HUDEP-2 (cell line): ENCODE measurements around the gene MAP3K14.
"Not testable (repeated sequence)": the region's sequence is repeated elsewhere in the genome, so short reads cannot be mapped to it uniquely, and the experiment has no call there.

Experiments
- DNase-seq, 76 experiments: peaks; one replicate each; lab custom pipeline; 2025; ENCODE audit not compliant: unreplicated experiment in 76 of 76; lab: John Stamatoyannopoulos, UW

MAP3K14 gene

DNA sequence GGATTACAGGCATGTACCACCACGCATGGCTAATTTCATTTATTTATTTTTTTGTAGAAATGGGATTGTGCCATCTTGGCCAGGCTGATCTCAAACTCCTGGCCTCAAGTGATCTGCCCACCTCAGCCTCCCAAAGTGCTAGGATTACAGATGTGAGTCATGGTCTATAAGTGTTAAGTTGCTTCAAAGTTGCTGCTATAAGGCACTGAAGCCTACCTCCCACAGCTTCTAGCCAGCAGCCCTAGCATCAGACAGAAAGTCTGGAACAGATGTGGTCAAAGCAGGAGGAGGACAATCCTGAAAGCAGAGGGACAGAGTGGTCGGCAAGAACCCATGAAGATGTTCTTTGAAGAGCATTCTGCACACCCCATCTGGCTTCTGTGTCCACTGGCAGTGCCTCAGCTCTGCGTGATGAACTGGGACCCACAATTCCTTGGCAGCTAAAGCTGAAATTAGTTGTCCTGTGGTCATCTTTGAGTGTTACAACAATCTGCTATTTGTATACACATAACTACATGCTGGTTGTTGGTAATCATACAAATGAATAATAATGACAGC, 11.2 kb downstream of the MAP3K14 start:
- no peak for DNase-seq

DNA sequence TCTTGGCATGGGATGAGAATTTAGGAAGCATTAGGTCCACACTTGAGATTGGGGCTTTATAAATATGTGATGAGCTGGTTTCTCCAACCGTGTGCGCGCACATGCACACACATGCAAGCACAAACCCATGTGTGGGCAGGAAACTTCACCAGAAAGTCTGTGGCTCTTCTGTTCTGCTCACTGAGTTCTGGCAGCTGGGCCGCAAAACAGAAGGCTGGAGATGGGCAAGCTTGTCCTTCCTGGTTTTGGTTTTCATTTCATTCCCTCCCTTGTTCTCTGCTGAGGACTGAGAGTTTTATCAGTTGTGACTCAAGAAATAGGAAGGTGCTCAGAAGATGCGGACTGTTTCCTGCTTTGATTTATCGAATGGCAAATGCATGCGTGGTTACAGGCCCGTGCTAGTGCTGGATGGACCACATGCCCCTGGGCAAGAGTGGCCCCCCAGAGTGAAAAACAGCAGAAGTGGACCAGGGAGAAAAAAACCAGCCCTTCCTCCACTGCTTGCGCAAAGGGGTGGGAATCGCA, 14.1 kb downstream of the MAP3K14 start:
- DNase-seq: no peak

DNA sequence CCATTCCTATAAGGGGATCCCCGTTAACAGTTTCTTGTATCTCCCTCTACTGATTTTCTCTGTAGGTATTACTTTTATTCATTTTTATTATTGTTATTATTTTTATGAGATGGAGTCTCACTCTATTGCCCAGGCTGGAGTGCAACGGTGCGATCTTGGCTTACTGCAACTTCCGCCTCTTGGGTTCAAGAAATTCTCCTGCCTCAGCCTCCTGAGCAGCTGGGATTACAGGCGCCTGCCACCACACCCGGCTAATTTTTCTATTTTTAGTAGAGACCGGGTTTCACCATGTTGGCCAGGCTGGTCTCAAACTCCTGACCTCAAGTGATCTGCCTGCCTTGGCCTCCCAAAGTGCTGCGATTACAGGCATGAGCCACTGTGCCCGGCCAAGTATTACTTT, 14.6 kb downstream of the MAP3K14 start:
- not testable (repeated sequence) for DNase-seq

DNA sequence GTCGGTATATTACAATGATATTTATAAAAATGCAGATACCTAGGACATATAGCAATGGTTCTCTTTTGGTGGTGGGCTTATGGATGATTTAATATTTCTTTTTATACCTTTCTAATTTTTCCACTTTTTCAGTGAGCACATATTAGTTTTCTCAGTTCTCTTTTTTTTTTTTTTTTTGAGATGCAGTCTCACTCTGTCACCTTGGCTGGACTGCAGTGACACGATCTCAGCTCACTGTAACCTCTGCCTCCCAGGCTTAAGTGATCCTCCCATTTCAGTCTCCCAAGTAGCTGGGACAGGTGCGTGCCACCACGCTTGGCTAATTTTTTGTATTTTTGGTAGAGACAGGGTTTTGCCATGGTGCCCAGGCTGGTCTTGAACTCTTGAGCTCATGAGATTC, 15.1 kb downstream of the MAP3K14 start:
- DNase-seq: no peak

DNA sequence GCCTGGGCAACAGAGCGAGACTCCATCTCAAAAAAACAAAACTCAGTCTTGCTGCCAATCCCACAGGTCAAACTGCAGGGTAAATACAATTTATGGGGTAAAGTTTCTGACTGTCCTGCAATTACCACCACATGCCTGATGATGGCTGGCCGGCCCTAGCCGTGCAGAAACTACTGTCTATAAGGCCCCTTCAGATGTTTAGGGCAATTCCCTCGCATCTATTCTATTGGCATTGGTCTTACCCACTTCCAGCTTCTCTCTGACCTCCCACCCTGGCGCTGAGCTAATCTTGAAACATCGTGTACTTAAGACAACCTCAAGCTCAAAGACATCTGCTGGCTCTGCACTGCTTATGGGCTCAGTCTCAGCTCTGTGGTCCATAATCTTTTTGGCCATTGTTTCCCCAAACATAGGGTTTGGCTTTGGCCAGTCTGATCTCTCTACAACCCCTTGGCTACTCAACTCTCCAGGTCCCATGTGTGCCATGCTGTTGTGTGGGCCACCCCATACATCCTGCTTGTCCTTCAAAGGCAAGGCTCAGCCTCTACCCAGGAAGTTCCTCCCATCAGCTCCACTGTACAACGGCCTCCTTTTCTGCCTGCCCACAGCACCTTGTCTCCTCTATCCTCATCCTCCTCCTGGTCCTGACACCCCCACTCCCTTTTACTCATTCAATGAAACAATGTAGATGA, 16.6 kb downstream of the MAP3K14 start:
- no peak for DNase-seq

DNA sequence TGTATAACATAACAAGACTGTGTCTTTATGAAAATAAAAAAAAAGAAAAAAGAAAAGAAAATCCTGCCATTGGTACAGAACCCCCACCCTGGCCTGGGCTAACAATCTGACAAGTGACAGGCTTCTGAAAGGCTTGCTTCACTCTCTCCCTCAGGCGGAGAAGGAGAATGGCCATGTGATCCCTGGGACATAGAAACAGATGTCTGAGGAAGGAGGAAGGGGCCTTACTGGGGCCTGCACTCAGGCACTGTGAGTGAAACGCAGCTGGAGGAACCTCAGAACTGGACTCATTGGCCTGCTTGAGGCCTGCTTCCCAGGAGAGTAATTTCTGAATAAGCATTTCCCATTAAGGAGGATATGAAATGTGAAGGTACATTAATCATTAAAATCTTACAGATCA, 17.5 kb downstream of the MAP3K14 start:
- DNase-seq: no peak

DNA sequence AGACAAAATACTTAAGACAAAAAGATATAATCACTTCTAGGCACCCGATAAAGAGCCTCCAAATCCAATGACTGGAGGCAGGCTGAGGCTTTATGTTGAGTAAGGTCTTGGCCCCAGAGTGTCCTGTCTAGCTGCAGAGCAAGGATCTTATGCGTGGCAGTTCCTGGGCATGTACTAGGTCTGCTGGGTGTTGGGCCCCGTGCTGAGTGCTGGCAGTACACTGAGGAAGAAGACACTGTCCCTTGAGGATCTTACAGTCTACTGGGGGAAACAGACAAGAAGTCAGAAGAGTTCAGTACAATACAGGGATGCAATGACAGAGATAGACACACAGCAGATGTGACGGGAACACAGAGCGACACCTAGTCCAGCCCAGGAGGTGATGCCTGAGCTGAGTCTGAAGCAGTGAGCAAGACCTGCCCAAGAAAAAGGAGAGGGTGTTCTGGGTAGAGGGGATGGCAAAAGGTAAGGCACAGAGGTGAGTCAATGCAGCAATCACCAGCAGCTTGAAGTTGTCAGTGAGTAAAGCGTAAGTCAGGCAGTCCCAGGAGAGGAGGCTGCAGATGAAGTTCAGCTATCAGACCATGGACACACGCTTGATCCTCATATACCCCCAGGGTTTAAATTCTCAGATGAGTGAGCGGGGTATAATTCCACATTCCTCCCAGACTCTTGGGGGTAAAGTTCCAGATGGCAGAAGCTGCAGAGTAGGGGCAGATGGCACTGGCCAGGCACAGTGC, 18.1 kb downstream of the MAP3K14 start:
- DNase-seq: no peak

DNA sequence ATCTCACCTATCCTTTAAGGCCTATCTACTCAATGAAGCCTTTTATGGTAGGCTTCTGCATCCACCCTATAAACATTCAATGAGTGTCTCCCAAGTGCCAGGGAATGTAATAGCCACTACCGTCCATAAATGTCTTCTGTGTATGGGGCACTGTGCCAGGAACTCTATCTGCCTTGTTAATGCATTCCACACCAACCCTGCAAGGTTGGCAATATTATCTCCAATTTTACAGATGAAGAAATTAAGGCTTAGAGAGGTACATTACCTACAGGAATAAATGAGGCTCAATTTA, 20.0 kb downstream of the MAP3K14 start:
- peak in 4 of 76 experiments; percentile 1 to 42 (median 10) for DNase-seq

DNA sequence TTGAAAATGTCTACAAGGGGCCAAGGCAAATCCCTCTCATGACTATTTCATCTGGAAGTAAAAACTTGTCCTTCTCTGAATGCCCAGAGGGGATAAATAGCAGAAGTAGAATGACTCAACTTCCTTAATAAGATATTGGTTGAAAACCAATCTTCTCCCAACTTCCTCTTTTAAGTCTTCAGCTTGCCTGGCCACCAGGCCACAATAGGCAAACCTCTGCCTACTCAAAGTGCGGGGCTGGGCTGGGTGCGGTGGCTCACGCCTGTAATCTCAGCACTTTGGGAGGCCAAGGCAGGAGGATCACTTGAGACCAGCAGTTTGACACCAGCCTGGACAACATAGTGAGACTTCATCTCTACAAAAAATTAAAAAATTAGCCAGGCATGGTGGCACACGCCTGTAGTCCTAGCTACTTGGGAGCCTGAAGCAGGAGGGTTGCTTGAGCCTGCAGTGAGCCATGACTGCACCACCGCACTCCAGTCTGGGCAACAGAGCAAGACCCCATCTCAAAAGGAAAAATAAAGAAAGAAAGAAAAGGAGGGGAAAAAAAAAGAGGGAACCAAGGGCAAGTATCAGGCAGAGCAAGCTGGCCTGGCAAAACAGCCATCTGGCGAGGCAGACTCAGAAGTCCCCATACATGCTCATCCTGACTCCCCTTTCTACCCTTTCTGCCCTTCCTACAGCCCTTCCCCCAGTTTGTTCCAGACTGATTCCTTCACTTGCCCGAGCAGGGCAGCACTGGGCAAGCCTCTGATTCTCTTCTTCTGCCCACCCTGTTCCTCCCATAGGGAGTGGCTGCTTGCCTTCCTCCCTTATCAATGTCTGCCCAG, 20.6 kb downstream of the MAP3K14 start:
- DNase-seq: peak in 15 of 76 experiments; percentile 5 to 43 (median 18)

DNA sequence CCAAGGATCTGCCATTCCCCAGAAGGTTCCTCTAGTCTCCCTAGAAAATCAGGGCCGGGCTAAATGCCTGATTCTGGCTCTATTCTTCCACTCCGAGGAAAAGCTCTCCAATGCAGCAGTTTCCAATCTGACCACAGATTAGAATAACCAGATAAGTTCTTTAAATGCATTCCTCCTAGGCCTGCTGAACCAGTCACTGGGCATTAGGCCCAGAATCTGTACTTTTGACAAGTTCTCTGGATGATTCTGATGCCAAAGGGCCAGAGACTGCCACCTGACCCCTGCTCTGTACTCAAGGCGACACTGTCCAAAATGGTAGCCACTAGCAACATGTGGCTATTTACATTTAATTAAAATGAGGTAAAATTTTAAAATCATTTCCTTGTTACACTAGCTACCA, 22.3 kb downstream of the MAP3K14 start:
- peak in 2 of 76 experiments; percentile 3 to 7 for DNase-seq

DNA sequence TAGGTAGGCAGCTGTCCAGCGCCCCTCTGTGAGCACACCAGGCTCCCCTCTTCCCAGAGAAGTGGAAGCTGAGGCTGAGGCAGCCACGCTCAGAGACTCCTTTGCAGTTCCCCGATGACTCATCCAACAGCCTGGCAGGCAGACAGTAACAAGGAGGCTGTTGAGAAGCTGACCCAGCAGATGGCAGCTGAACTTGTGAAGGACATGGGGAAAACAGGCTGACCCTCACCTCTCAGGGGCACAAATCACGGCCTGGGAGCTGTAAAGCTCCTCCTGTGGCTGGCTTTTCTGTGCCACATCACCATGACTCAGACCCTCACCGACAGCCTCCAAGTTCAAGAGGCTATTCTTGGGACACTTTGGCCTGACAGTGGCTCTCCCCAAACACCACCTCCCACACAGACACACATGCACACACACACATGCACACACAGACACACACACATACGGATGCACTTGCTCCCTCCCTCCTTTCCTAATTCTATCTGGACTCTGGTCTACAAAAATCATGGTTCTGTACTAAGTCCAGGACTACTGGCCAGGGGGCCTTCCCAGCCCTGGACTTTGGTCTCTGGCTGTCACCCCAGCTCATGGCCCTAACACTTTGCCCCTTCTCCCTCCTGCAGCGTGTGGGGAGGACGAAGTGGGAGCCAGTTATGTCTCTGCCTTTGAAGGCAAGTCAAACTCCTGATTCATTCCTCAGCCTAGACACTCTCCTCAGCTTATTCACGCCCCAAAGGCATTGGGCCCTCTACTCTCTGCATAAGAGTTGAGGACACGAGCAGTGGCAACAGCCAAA, 23.2 kb downstream of the MAP3K14 start:
- peak in 36 of 76 experiments; percentile 5 to 59 (median 21) for DNase-seq

DNA sequence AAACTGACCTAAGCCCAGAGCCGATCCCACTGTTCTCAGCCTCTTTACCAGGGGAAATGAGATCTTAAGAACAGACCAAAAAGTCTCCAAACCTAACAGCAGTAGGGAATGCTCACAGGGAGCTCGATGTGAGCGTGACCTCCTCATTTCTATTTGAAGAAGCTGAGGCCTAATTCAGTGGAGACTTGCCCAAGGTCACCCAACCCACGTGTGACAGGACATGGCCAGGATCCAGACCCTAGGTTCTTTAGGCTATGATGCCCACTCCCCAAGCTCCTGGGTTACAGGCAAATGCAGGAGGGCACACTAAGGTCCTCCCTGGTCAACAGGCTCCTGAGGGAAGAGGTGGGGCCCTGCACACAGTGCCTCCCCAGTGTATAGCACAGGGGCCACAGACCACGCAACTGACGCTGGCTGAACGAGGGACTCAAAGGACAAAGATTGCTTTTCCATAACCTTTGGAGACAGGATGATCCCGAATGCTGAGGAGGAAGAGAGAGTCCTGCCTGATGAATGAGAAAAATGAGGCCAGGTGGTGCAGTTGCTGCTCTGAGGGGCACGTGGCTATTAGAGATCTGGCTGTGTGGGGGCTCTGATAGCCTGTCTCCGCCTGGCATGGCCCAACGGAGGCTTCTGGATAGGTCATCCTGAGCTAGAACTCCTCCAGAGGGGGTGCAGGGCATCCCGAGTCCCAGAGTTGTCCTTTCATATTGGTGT, 24.0 kb downstream of the MAP3K14 start:
- DNase-seq: no peak

DNA sequence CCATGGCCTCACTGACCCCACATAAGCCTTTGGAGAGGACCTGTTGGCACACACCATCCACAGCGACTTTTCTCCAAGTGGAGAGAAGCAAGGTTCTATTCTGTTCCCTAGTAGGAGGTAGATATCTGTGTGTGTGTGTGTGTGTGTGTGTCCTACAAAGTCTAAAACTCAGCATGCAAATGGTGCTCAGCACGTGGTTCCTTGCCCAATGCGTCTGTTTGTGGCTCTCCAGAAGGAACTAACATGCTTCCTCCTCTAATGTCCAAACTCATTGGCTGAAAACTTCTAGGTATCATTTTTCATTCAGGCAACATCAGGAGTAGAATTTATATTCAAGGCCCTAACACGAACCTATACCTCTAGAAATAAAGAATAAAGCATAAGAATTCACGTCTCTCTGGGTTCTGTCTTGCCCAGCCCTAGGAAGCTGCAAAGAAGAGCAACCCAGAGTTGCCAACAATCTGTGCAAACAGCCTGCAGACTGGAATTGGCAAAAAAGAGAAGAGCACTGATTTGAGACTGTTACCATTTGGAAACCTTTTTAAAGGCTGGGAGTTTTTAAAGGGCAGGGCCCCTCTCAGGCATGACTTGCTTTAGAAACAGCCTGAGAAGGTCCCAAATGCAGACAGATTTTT, 25.5 kb downstream of the MAP3K14 start:
- no peak for DNase-seq

DNA sequence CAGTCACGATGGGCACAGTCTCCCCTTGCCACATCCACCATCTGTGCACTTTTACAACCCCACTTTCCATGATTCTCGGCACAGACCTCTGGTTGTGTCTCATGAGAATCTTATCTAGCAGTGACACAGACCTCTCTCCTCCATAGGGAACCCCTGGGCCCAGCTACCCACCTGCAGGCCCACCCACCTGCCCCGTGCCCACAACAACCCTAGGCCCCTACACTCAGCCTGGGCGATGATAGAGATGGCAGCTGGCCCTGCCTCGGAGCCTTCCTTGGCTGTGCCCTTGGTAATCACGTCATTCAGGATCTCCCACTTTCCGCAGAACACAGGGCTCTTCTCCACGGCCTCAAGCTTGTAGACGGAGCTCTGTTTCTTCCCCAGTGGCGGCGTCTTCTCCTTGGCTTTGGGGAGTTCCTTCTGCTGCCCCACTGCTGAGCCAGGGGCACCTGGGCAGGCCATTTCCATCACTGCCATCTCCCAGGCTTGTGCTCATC, 26.5 kb downstream of the MAP3K14 start:
- DNase-seq: no peak

DNA sequence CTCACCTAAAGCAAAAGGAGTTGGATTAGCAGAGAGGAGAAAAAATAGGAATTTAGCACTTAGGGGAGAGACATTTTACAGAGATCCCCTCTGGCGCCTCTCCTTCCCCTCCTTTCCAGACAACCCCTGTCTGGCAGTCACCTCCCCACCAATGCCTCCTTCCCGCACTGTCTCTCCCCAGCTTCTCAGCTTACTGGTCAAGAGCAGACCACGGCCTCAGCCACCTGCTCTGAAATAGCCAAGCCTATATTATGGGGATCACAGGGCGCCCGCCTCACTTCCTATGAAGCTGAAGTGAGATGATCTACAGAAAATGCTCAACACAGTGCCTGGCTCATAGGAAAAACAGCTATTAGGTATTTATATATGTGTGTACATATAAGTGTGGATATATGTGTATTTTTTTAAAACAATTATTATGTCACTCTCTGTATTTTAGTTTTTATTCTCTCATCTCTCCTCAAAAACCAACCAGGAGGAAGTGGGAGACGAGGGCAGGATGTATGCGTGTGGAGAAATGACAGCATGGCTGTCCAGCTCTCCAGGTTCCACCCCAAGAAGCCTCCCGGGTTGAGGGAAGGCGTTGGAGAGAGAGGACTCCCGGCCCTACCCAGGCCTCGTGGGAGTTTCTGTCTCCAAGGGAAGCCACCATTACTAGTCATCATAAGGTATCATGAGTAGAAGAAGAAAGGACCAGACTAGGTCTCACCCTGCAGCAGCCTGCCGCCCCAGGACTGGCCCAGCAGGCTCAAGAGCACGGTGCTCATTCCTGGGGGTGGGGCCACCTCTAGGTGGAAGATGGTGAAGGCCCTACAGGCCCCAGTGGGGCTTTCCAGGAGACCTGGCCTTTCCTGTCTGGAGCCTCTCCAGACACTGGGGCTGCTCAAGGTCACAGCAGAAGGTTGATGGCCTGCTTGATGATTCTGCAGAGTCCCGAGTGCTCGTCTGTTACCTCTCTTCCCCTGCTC, 27.2 kb downstream of the MAP3K14 start:
- no peak for DNase-seq

DNA sequence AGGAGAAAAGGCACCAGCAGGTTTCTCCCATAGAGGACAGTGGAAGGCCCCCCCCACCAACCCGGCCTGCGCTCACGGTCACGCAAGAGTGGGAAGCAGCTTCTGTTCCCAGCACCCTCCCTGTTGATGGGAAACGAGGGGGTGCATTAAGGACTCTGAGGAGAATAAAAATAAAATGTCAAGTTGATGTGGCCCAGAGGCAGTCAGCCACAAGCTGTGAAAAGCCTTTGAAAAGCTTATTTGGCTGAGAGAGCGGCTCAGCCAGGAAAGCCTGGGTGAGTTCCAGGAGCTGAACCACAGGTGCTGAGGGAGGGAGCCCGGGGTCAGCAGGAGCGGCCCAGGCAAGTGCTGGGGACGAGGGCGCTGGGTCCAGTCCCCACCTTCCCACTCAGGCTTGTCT, 28.0 kb downstream of the MAP3K14 start:
- DNase-seq: no peak

DNA sequence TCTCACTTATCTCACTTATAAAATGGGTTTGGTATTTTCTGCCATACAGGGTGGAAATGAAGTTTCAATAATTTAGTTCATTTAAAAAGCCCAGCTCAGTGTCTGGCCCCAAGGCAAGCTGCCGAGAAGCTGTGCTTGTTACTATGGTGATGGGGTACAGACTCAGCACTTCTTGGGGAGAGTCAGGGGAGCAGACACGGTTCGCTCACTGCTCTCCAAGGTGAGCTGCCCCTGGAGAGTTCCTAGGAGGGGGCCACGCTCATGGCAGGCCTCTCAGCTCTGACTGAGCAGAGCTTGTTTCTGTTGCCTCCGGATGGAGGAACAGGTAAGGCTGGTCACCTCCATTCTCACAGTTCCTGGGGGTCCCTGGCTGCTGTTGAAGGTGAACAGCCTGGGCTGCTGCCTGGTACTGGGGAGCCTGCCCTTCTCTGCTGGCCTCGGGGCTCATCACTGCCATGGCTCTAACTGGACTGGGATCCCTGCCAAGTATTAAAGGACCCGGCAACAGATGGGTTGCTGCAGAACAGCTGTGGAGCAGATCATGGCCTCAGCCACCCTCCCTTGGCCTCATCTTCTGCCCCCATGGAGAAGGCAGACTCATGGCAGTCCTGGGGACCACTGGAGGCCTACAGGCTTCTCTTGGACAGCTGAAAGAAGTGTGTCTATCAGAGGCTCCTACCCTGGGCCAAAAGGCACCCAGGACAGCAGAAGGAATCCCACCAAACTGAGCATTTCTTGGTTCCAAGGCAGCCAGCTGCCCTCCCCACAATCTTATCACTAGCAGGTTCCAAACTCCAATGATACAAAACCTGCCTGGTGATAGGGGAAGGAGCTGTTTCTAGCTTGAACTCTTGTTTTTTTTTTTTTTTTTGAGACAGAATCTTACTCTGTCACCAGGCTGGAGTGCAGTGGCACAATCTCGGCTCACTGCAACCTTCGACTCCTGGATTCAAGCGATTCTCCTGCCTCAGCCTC, 29.0 kb downstream of the MAP3K14 start:
- peak in 9 of 76 experiments; percentile 5 to 47 (median 25) for DNase-seq
